Measurements from ENCODE around the gene NPAS3.

Gene NPAS3

GRCh38 chr14:32938719-32939253 is at the start of gene NPAS3:
Gene NPAS3 (plus strand): TSS chr14:32938879.
- DNase-seq (ENCODE audit: low read depth in 2 of 2) = no peak

GRCh38 chr14:32896979-32897697 is 41.5 kb upstream of the NPAS3 start:
- no peak for DNase-seq (ENCODE audit: low read depth in 2 of 2)

DNA sequence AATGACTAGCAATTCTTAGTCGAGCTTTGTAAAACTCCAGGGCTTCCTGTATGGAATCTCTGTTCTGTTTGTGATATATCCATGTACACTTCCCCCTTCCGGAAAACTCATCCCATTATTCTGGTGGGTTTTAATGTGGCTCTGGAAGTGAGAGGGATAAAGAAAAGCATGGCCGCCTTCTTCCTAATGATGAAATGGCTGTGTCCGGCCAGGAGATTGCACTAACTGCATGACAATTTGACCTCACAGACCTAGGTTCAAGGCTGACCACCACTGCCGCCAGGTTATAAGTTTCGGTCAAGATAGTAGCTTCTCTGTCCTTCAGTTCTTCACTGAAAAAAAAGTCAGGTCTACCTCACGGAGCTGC is 41.0 kb upstream of the NPAS3 start:
- DNase-seq (ENCODE audit: low read depth in 2 of 2) = no peak

DNA sequence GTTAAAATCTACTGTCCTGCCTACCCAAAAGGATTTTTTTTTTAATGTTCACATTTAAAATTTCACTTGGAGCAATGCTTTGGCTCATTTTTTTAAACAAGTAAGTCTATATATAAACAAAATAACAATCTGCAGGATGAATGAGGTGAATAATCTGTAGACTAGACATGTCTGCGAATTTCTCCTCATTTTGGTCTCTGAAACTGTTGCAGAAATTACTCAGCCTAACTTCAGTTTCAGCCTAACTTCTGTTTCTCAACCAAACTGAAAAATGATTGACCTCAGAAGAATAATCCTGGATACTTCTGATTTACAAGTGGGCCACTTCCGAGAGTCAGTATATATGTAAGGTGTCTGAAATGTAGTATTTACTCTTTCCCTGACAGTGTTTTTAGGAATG is 39.8 kb upstream of the NPAS3 start:
- DNase-seq (ENCODE audit: low read depth in 2 of 2) = no peak

DNA sequence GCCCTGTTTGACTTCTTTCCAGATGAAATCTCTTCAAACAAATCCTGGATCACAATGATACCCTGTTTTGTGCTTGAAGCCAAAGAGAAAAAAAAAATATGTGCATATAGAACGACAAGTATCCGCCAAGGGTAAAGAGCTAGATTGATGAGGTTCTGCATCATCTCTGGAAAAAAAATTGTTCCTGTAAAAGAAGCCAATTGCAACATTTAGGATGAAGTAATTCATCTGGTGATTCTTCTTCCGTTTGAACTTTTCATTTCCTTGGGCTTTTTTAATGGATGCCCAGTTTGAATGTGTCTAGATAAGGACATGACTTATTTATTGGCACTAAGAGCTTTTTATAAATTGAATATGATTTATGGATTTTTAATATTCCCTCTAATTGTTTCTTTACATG is 38.1 kb upstream of the NPAS3 start:
- DNase-seq (ENCODE audit: low read depth in 2 of 2) = no peak

GRCh38 chr14:32905013-32905412 is 33.7 kb upstream of the NPAS3 start:
- DNase-seq (ENCODE audit: low read depth in 2 of 2) = no peak

GRCh38 chr14:32906672-32907071 is 32.0 kb upstream of the NPAS3 start:
- DNase-seq (ENCODE audit: low read depth in 2 of 2) = no peak

DNA sequence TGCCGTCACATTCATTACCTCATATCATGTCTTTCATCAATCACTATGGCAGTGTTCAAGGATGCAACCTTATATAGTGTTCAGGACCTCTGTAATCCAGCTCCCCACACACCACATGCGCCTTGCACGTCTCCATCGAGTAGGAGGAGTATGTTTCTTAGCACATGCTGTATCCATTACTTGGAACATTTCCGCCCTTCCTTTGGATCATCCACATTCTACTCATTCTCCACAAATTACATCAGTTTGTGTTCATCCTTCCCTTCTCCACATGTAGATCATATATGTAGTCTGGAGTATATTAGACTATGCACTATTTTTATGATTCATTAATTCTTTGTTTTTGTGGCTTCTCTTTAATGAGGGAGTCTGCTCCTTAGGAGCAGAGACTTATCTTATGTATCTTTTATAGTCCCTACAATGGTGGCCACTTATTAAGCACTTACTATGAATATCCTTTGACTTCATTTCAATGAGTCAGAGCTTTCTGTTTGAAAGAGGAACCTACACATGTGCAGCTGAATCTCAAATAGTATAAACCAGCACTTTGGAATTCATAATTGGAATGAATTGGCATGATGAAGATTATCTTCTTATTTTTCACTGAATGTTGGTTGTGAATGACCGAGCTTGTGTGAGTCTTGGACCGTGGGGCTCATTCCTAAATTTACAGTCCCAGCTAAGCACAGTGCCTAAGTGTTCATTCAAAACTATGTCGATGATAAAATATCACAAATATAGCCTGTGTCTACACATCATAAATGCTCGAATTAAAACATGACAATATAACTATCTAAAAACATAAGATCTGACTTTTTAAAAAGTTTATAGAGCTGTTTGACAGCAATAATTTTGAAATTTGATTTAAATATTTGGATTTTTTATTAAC is 30.2 kb upstream of the NPAS3 start:
- DNase-seq (ENCODE audit: low read depth in 2 of 2) = no peak

DNA sequence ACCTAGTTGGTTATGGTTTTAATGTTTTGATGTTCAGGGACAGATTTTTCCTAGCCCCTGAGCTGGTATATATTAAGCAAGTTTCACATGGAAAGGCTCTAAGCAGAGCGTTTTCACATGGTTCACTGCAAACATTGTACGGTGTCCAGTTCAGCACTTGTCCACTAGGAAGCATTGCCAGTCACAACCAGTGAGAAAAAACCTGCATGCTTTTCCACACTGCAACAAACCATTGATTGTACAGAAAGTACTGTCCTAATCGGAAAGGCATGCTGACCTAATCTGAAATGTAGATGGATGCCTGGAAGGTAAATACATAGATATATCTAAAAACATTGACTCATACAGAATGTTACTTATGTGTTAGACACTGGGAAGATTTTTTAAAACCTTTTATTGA is 25.0 kb upstream of the NPAS3 start:
- DNase-seq (ENCODE audit: low read depth in 2 of 2) = no peak

DNA sequence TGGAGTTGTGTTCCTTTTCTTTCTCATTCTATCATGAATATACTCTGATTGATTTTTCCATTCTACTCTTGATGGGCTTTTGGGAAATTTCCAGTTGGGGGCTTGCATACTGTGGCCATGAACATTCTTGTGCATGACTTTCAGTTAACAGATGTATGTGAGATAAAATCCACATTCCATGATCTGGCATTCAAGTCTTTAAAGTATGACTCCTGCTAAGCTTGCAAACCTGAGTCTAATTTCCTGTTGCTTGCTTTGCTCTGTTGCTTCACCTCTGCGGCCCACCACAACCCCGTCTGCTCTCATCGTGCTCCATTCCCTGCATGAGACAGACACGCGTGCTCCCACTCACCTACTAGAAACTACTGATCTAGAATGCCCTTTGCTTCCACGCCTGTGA is 24.3 kb upstream of the NPAS3 start:
- DNase-seq (ENCODE audit: low read depth in 2 of 2) = no peak

DNA sequence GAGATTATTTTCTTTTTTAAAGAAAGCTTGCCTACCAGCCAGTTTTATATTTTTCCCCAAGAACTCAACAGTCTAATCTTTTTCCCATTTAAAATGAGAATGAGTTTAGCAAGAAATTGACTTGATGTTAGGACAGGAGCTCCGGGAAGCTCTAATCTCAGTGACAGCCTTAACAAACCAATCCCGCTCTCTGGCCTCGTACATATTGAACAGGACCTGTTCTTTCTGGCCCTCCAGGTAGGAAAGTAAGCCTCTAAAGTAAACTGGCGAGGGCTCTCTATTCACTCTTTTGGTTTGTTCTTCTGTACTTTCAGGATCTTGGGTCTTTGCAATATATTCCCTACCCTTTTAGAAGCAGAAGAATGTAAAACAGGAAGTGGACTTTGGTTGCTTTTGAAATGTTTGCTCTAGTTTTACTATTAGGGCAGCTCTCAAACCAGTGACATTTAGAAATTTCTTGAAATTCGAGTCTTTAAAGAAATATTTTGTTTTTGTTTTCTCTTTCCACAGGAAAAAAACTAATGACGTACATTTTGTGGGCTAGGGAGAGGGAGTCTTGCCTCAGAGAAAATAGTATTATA is 17.9 kb upstream of the NPAS3 start:
- DNase-seq (ENCODE audit: low read depth in 2 of 2) = no peak

DNA sequence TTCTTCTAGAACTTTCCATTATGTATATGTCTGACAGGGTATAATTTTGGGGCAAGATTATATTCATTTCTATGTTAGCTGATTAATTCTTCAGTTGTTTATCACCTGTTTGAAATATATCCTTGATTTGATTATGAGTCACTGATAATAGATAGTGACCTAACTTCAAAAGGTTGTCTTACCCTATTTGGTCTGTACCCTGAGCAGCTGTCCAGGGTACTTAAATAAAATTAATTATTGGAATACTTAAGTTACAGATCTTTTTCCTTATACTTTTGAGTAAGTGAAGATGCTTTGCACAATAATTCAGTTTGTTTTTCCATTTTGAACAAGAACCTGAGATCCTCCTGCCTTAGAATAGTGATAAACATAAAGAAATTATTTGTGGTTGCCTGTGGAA is 13.2 kb upstream of the NPAS3 start:
- DNase-seq (ENCODE audit: low read depth in 2 of 2) = no peak

DNA sequence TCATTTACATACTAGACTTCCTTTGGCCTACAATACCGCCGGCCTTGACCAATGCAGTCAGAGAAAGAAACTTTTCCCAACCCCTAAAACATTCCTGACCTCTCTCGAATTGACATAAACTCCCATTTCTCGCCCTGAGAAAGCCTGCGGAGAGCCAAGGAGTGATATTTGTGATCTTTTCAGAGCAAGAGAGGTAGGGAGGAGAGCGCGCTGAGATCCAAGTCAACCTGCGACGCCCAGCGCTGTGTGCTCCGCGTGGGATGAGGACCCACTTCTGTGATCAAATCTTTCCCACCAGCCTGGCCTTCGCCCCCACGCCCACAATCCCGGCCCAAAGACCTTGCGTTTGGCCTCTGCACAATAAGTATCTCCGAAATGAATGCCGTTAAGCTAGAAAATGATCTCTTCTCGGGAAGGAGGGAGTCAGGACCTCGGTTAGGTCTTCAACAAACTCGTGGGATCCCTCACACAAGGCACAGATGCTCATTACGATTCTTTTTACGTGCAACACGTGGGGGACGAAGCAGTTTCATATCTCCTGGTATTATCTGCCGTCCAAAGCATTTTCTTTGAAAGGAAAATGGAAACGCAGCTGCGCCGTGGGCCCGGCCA is 6.3 kb upstream of the NPAS3 start:
- DNase-seq (ENCODE audit: low read depth in 2 of 2) = no peak

DNA sequence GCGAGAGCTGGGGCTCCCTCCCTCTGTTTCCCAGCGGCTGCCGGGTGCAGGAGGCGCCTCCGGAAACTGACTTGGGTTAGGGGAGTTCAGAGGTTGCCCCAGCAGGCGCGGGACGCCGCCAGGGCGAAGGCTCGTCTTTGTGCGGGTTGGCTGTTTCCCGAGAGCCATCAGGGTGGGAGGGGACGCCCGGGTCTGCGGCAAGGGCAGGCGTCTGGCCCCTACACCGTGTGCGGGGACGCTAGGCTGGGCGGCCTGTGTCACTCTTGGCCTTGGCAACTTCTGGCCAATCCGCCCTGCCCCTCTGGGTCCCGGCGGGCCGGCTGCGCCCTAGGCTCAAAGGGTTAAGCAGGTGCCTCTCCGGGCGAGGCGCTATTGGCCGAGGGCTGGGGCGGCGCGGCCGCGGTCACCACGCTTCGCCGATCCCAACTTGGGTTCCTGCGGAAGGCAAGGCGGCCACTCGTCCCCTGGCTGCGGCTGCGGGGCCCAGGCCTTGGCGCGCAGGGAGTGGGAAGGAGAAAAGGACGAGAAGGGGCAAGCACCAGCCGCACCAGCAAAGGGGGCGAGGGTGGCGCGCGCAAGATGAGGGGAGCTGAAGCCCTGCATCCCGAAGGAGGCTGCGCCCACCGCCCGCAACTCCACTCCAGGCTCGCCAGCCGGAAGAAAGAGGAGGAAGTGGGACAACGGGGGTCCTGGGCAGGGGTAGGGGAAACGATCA is 5.6 kb upstream of the NPAS3 start:
- DNase-seq (ENCODE audit: low read depth in 2 of 2) = no peak

- DNase-seq (ENCODE audit: low read depth in 2 of 2) = no peak
Observed at GRCh38 chr14:32933629-32934072, 5.0 kb upstream of the NPAS3 start.

DNA sequence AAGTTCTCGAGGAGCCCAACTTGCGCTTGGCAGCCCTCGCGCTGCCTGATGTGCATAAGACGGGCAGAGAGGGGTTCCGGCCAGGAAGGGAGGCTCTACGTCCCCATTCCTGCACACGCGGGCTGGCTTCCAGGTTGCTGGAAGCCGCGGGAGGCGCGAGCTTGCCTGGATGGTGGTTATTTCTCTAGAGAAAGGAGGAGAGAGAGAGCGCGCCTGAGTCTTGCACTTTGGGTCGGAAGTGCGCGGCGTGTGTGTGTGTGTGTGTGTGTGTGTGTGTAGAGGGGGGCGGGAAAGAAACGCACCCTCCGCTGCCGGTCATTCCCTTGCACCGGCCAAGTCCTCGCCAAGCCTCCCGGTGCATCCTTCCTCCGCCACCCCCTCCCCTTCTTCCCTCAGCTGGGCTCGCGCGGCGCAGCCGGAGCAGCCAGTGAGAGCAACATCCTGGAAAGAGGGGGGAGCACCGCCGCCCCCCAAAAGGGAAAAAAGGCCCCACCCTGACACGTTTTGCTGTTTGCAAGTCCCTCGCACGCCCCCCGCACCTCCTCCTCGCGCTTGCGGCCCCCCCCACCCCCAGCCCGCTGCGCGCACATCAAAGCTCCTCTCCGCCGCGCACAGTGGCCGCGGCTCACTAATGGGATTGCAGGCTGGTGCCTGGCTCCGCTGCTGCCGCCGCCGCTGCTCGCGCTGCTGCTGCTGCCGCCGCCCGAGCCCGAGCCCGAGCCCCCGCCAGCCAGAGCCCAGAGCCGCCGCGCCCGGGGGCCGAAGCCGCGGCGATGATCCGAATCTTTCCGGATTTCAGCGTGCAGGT is 4.4 kb upstream of the NPAS3 start:
- DNase-seq (ENCODE audit: low read depth in 2 of 2) = no peak

DNA sequence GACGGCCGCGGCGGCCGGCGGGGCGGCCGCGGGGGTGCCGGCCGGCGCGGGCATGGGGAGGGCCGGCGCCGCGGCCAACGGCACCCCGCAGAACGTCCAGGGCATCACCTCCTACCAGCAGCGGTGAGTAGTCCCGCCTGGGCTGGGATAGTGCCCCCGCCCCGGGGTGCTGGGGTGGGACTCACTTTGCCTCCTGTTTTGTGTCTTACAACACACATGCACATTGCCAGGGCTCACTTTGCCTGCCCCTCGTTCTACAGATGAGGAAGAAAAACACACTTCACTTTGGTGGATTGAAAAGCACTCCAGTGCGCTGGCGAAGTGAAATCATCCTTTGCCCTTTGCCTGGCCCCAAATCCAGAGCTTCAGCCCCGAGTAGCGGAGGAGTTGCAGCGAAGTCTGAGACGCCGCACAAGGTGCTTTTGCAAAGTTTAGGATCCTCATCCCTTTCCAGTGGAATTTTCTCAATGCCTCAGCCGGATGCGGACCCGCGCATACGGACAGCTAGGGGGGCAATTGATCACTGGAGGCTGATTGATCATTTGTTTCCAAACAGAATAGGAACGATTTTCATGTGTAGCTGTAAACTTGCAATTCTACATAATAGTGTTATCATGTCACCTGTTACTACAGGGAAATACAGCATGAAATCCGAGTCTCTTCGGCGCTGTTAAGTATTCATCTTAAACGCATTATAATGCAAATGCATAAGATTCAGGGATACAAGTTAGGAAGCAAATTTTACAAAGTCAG is 3.6 kb upstream of the NPAS3 start:
- DNase-seq (ENCODE audit: low read depth in 2 of 2) = no peak

GRCh38 chr14:32939254-32940065 is 781 bp downstream of the NPAS3 start:
- DNase-seq (ENCODE audit: low read depth in 2 of 2) = no peak

GRCh38 chr14:32940066-32940651 is 1.5 kb downstream of the NPAS3 start:
- DNase-seq (ENCODE audit: low read depth in 2 of 2) = no peak

All from stimulated activated CD4-positive, alpha-beta T cell treated with anti-CD3 and anti-CD28 coated beads, Interleukin-4, amount 100 ng/mL, for 48 hours (primary cell).